Activated naive CD8-positive, alpha-beta T cell treated with anti-CD3 and anti-CD28 coated beads, Interleukin-2, amount 50 U/mL, for 16 hours (primary cell): ENCODE results near the gene TRDN.
"Not testable (repeated sequence)": the region's sequence is repeated elsewhere in the genome, so short reads cannot be mapped to it uniquely, and the experiment has no call there.

ENCODE experiments used
- DNase-seq: peaks from one replicate; pipeline ENCODE4 v3.0.0-alpha.2; 2020; ENCODE audit warnings: low read depth, low spot score

TRDN gene

DNA sequence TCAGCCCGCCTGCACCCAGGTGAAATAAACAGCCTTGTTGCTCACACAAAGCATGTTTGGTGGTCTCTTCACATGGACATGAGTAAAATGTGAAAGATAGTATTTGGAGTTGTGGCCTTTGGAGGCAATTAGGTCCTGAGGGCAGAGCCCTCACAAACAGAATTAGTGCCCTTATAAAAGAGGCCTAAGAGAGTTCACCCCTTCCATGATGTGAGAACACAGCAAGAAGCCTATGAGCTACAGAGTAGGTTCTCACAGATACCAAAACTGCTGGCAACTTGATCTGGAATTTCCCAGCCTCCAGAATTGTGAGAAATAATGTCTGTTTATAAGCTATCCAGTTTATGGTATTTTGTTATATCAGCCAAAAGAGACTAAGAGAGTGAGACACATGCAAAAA, 74.5 kb downstream of the TRDN start:
- DNase-seq: no peak

DNA sequence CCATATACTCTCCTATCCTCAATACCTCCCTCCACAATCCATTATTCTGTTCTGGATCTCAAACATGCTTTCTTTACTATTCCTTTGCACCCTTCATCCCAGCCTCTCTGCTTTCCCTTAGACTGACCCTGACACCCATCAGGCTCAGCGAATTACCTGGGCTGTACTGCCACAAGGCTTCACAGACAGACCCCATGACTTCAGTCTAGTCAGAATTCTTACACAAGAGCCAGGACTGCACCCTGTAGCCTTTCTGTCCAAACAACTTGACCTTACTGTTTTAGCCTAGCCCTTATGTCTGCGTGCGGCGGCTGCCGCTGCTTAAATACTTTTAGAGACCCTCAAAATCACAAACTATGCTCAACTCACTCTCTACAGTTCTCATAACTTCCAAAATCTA, 76.9 kb downstream of the TRDN start:
- not testable (repeated sequence) for DNase-seq

DNA sequence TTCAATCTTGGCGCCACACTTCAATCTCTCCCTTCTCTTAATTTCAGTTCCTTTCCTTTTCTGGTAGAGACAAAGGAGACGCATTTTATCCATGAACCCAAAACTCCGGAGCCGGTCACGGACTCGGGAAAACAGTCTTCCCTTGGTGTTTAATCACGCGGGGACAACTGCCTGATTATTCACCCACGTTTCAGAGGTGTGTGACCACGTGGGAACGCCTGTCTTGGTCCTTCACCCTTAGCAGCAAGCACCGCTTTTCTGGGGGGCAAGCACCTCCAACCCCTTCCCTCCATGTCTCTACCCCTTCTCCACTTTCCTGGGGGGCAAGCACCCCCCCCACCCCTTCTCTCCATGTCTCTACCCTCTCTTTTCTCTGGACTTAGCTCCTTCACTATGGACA, 79.3 kb downstream of the TRDN start:
- DNase-seq: not testable (repeated sequence)

DNA sequence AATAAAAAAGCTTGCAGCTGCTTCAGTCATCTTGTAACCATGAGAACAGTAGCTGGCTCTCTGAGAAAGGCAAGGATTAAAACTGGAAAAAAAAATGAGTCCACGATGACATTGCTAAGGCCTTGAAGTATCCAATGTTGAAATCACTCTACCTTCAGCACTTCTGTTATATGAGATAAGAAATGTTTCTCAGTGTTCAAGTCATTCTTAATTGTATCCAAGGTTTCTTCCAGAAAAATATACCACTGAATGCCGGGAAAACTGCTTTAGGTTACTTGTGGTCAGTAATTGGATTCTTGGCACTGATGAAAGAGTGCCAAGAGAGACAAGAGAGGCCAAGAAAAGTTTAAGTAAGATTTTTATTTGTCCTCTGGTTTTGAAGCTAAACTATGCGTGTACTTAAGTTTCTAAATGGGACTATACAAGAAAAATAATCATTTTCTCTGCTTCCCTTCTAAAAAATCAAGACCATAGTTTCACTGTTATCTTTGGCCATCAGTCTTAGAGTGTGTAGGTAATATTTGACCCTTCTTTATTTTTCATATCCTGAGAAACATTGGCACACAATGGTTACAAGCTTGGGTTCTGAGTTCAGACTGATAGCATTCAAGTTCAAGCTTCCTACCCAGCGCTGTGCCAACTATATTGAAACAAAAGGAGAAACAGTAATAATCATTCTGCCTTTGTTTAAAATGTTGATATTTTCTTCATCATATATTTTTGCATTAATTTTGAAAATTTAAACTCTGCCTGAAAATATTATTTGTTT, 84.6 kb downstream of the TRDN start:
- DNase-seq: no peak

DNA sequence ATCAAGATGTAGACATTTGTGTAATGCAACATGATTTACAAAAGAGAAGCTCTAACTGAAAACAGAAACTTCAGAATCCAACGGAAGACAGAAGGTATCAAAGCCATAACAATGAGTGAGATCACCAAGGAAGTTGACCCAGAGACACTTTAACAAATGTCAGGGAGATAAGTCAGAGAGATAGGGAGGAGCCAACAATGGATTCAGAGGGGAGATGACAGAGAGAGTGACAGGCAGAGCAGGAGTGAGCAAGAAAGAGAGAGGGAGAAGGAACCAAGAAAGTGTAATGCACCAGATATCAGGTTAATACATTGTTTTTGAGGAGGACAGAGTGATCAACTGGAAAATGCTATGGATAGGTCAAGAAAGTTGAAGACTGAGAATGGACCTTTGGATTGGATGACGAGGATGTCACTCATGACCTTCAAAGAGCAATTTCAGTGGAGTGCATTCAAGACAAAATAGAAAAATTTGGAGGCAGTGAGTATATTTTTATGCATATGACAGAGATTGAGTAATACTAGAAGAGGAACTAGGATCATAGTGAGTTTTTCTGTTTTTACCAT, 86.6 kb downstream of the TRDN start:
- DNase-seq: no peak

DNA sequence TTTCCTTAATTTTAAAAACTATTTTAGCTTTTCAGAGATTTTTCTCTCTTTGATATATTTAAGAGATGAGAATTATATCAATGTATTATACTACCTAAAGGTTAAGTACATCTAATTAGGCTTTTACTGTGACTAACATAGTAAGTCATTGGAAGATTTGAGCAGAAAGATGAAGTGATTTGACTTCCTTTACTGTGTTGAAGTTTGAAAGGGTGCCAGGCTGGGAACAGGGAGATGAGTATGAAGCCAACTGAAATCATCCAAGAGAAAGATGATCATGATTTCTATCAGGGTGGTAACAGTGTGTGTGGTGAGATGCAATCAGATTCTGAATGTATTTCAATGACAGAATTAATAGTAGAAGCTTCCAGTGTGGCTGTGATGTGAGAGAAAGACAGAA, 87.3 kb downstream of the TRDN start:
- DNase-seq: no peak

DNA sequence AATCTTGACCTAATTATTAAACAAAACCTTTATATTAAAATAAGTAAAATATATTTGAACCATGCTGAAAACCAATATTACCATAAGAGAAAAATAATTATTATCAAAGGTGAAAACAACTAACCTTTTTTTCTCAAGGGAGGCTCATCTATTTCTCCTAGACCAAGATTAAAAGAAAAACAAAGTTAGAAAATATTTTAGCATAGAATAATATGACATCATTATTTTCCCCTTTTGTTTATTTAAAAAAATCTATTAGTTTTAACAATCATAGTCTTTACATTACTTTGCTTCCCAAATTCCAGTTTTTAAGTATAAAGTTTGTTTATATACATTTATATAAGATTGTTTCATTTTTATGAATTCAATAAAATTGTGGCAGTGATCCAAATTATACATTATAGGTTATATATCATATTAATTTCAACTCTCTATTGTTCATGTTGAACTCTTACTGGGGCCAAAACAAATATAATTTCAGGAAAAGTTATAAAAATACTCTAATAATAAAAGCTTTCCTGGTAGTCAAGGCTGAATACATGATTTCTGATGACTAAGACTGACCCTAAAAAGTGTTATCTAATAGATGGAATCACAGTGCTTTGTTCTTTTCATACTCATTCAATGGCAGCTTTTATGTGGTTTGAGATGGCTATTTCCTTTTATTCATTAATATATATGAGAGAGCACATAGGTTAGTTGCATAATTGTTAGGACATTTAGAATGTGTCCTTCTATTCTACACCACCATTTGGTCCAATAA, 89.4 kb downstream of the TRDN start:
- no peak for DNase-seq

DNA sequence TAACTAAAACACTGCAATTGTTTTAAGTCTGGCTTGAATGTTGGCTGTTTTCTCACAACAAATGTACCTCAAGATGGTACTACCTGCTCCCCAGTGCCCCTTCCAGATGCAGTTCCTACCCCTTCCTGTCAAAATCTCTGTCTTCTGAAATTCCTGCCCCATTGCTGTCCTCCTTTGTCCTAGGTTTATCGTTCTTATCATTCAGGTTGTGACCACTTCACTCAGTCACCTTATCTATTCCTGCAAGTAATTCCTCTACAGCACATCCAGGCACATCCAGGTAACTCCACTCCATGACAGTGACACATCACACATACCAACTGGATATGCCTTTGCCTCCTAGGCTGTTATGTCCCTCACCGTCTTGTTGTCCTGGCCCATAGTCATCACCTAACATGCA, 90.2 kb downstream of the TRDN start:
- no peak for DNase-seq

DNA sequence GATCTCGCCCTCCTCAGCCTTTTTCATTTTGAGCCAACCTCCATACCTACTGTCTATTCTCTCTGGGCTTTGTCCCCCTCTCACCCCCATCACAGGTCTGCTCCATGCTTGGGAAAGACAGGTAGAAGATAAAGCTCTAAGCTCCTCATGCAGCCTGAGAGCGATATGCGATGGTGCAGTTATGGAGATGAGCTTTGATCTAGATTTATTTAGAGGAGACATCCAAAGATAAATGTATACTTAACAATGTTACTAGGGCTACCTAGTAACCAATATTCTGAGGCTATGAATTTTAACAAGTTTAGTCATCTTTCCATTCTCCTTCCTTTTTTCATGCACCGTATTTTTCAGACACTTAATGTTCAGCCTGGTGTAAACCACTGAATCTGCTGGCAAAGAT, 95.3 kb downstream of the TRDN start:
- DNase-seq: no peak

DNA sequence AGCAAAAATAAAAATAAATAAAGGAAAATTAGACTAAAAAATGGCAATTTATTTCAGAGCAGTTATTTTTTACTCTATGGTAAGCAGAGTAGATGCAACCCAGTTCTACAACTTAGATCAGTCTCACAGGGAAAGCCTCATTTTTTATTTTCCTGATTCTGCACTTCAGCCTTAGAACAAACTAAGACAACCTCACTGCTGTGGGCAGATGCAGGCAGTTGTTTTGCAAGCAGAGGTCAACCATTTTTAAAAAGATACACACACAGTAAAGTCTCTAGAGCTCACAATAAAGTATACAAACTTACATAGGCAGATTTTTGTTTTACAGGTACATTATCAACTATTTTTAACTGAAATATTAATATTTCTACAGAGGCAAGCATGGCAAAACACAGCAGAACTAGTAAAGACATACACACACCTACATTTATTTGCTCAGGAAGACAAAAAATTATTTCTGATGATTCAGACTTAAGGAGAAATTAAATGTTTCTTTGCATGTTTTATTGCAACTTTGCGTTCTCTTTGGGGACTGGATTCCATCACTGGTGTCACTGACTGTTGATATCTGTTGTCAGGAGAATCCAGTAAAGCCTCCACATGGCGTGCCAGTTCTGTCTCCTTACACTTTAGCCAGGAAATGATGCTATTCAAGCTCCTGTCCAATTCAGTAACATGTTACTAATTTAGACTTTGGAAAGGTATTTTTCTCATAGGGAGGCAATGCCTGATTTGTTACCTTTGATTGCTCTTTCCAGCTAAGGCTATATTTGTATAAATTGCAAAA, 102.7 kb downstream of the TRDN start:
- no peak for DNase-seq

DNA sequence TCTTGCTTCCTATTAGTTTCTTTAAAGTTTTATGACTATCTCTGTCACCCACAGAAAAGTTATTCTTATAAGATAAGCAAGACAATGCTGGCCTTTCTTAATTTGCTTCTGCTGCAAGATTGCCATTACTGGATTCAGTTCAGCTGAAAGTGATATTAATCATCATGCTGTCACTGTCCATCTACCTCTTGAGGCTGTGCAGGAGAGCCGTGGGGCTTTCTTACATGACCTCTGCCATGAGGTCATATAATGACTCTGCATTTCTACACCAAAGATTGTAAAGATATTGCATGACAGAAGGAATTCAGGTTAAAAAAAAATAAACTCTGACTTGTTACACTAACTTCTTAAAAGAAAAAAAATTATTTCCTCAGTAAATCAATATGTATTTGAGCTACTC, 106.9 kb downstream of the TRDN start:
- DNase-seq: no peak

DNA sequence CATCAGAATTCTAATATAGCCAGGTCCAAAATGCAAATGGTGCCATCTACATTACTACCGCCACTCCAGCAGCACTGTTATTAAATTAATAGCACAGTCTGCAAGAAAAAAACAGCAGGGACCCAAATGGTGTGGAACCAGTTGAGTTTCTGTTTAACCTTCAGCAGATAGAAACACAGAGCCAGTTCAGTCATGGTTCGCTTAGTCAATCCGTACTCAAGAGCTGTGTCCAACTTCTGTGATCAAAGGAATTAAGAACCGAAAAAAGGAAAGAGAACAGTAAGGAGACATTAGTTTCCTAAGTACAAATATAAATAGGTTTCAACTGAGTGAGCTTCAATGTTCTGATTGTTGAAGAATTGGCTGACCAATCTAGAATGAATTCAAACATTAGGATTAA, 107.7 kb downstream of the TRDN start:
- no peak for DNase-seq

DNA sequence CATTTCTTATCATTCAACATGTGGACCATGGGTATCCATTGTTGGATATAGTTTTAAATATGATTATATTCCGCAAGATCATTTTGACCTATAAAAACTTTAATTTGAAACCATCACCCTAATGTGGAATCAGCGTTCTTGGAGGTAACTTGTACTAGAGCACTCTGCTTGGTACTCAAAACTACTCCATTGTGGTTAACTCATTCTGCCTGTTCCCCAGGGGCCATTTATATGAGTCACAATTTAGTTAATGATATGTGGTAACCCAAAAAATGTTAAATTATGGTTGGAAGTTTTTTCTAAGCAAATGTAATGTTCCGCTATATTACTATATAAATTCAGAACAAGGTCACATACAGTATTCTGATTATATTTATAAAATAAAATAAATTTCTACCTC, 109.3 kb downstream of the TRDN start:
- DNase-seq: no peak

DNA sequence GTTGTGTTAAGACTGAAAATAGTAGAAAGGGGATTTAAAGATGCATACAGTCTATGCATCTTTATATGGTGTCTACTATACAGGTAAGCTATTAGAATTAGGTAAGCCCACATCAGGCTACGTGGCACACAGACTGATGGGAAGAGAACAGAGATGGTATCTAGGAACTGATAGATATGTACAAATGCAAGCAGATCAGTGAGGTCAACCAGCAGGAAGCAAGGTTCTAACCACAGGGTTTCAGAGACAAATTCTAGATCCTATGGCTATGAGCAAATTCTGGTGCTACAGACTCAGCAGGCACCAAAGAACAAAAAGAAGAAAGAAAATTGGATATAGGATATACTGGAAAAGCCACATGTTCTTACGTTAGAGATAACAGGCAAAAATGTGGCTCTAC, 110.6 kb downstream of the TRDN start:
- DNase-seq: no peak

DNA sequence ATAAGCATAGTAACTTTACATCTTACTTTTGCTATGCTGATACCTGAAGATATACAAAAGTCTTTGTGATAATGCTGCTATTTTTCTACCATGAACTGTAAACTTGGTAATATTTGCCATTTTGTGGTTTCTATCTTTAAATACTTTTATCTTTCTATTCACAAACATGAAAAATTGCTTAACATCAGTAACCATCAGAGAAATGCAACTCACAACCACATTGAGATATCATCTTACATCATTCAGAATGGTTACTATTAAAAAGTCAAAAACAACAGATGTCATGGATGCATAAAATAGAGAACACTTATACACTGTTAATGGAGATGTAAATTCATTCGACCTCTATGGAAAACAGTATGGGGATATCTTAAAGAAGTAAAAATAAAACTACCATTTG, 112.0 kb downstream of the TRDN start:
- no peak for DNase-seq

DNA sequence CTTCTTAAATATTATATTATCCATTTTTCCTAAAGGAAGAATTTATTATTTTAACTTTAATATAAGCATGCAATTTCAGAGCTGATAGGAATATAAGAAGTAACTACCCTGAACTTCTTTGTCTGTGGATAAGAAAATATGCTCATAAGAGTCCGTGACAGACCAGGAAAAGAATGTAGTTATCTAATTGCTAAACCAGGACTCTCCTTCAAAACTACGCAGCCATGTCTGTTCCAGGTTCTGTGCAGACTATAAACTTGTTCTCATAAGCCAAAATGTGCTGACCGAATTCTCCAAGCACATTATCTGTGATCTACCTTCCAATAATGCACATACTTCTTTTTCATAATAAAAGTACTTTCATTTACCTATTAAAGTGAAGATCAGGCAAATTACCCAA, 116.5 kb downstream of the TRDN start:
- DNase-seq: no peak

DNA sequence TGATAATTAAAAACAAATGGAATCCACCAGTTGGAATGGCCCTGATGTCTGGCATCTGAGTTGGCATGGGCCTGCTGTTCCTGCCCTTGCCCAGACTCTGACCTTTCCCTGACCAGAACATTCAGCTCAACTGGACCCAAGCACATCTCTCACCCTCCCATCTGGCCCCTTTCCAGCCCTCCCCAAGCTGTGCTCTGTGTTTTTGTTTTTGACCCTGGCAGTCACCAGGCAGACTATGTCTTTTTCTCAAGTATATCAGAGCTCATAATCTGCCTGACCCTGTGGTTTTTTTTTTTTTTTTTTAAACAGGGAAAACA, 117.6 kb downstream of the TRDN start:
- DNase-seq: no peak

DNA sequence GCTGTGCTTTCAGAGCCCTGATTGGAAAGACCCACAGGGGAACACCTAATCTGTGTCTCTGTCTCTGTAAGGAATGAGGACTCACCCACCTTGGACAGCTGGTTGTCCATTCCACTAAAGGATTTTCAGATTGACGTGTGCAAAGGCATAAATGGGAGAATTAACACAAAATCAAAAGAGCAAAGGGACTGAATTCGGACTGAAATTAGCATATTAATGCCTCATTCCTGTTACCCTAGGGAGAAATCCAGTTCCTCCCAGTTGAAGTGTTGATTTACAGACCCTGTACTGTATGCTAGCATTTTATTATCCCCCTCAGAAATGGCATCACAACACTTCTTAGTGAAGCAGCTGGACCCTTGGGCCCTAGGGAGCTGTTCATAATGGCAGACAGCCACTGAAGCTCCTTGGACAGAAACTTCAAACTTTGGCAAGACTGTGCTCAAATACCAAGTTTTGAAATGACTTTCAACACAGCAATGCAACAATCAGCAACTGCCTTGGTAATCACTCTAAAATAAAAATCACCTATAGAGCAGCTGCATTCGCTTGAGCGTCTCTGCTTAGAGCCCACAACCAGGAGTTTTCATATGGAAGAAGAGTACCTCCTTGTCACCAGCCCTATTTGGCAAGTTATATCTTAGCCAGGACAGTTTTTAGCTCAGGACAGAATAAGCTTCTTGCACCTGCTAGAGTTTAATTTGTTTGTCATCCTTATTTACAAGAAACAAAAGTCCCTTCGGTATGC, 118.1 kb downstream of the TRDN start:
- no peak for DNase-seq

DNA sequence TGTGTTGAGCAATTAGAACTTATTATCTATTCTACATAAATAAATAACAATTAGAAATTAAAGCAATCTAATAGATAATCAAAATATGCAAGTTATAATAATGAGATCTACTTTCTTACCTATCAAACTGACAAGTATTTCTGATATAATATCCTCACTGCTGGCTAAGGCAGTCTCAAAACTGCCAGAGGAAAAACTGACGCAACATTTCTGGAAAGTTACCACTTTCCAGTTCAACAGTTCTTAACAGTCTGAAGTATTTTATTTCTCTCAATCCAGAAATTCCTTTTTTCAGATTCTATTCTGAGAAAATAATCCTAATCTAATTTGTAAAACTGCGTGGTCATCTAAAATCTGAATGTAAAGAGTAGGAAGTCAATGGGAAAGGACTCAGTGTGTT, 121.0 kb downstream of the TRDN start:
- no peak for DNase-seq

DNA sequence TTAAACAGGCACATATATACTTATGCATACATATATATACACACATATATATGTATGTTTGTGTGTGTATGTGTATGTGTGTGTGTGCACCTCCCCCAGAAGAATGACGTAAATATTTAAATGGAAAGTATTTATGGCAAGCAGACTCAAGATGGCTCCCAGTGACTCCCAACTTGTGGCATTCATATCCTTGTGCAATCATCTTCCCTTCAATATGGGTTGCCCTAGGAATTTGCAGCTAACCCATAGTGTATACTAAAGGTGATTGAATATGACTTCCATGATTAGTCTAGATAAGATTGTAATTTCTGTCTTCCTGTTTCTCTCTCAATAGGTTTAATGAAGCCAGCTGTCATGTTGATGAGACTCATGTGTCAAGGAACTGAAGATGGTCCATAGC, 127.6 kb downstream of the TRDN start:
- no peak for DNase-seq

DNA sequence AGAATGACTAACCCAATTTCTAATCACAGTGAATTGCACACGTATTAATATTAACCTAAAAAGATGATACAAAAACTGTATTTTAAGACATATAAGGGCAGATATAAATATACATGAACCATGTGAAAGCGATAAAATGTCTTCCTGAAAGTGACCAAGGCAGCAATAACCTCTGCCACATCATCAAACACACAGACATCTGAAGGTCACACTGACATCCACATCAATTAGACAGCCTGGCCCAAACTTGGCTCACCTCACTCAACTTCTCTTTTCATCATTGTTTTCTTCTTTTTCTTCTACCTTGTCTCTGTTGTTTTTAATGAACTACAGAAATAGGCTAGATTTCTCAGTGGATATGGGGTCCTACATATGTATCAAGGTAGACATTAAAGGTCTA, 128.5 kb downstream of the TRDN start:
- no peak for DNase-seq

DNA sequence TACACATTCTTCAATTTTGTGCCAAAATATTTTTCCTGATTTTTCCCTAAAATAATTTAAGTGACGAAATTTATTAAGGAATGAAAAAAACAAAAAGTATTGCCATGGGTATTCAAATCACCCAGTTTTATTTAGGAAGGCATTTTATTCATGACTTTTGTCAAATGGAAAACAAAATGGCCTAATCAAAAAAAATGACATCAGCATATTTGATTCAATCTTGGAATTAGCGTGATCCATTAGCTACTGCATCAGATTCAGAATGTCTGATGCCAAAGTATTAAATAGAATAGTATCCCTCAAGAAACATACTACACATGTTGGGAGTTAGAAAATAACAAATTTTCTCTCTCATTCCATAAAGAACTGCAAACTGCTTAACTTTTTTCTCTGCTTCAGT, 129.2 kb downstream of the TRDN start:
- DNase-seq: no peak
